GM19351 (cell line): Measurements from ENCODE around the gene PLPPR5.
A peak's percentile ranks its signal among the peaks of the same experiment; 100 is the strongest.
"Not testable (repeated sequence)": the region's sequence is repeated elsewhere in the genome, so short reads cannot be mapped to it uniquely, and the experiment has no call there.

Experiments used
- ATAC-seq: cut with Tn5 transposase; IDR thresholded peaks from one replicate; pipeline ENCODE4 v1.9.1; 2021; ENCODE audit warnings: mild to moderate bottlenecking, moderate library complexity; ENCODE audit not compliant: unreplicated experiment

Gene PLPPR5

GRCh38 chr1:98919652-98920051 is 85.0 kb downstream of the PLPPR5 start:
- ATAC-seq: no peak

GRCh38 chr1:98919211-98919610 is 85.5 kb downstream of the PLPPR5 start:
- no peak for ATAC-seq

- ATAC-seq: no peak
Observed at GRCh38 chr1:98914547-98914946, 90.1 kb downstream of the PLPPR5 start.

- ATAC-seq: no peak
Observed at GRCh38 chr1:98910827-98911226, 93.8 kb downstream of the PLPPR5 start.

- ATAC-seq: no peak
Observed at GRCh38 chr1:98908980-98909379, 95.7 kb downstream of the PLPPR5 start.

GRCh38 chr1:98906809-98907208 is 97.9 kb downstream of the PLPPR5 start:
- no peak for ATAC-seq

GRCh38 chr1:98906361-98906760 is 98.3 kb downstream of the PLPPR5 start:
- ATAC-seq: no peak

GRCh38 chr1:98904684-98905083 is 100.0 kb downstream of the PLPPR5 start:
- ATAC-seq: no peak

GRCh38 chr1:98903726-98904125 is 100.9 kb downstream of the PLPPR5 start:
- ATAC-seq: no peak

GRCh38 chr1:98903261-98903660 is 101.4 kb downstream of the PLPPR5 start:
- no peak for ATAC-seq

- no peak for ATAC-seq
Observed at GRCh38 chr1:98898940-98899339, 105.7 kb downstream of the PLPPR5 start.

- ATAC-seq: no peak
Observed at GRCh38 chr1:98897479-98897878, 107.2 kb downstream of the PLPPR5 start.

GRCh38 chr1:98896711-98897445 is 107.8 kb downstream of the PLPPR5 start:
- no peak for ATAC-seq

- no peak for ATAC-seq
Observed at GRCh38 chr1:98893371-98893770, 111.3 kb downstream of the PLPPR5 start.

GRCh38 chr1:98888869-98889268 is 115.8 kb downstream of the PLPPR5 start:
- no peak for ATAC-seq

GRCh38 chr1:98887507-98887906 is 117.2 kb downstream of the PLPPR5 start:
- no peak for ATAC-seq

- no peak for ATAC-seq
Observed at GRCh38 chr1:98884864-98885263, 119.8 kb downstream of the PLPPR5 start.

GRCh38 chr1:98881901-98882300 is 122.8 kb downstream of the PLPPR5 start:
- ATAC-seq: no peak

GRCh38 chr1:98881234-98881633 is 123.4 kb downstream of the PLPPR5 start:
- ATAC-seq: not testable (repeated sequence)

- no peak for ATAC-seq
Observed at GRCh38 chr1:98874828-98875227, 129.8 kb downstream of the PLPPR5 start.

GRCh38 chr1:98870959-98871903 is 133.4 kb downstream of the PLPPR5 start:
- peak; percentile 98 for ATAC-seq

- no peak for ATAC-seq
Observed at GRCh38 chr1:98865796-98866195, 138.9 kb downstream of the PLPPR5 start.
